Caco-2 (cell line): ENCODE data around the gene CTIF. TPM values are rescaled to one million over a fixed set of nuclear protein-coding genes. Genes with fewer than 3 reads are reported as not detected.

ENCODE experiments used
- BruUV-seq: library from RNA; stranded (reverse); fragments of 400-500 nt; replicated peaks from 2 replicates; lab custom pipeline; 2021; lab: Mats Ljungman, UMichigan
- CTCF ChIA-PET: fragments of 300-600 bp; sonication (Branson Sonifier 250); formaldehyde crosslinking; loops from one replicate; lab custom pipeline; 2022; ENCODE audit warnings: antibody characterized with exemption; lab: Charles Lee
- POLR2A ChIA-PET: fragments of 300-600 bp; sonication (Branson Sonifier 250); formaldehyde crosslinking; loops from one replicate; lab custom pipeline; 2022; ENCODE audit warnings: antibody characterized with exemption; lab: Charles Lee
- DNase-seq, 2 experiments: peaks; one replicate each; pipeline versions ENCODE4 v3.0.0 to v3.0.0-alpha.2; 2020 to 2022
- H3K27me3 ChIP-seq: replicated peaks from 2 replicates; pipeline ENCODE4 v1.6.0; 2011; ENCODE audit warnings: low read length; ENCODE audit not compliant: control insufficient read depth, insufficient read depth
- H3K36me3 ChIP-seq: 2 replicates; pipeline ENCODE4 v1.5.1; 2011; ENCODE audit warnings: low read length; ENCODE audit not compliant: control insufficient read depth, insufficient read depth
- H3K4me1 ChIP-seq: fragments of 250-450 bp; sonication (Bioruptor Pico); 2 replicates; pipeline ENCODE4 v1.5.1; 2020; ENCODE audit warnings: mild to moderate bottlenecking
- H3K4me3 ChIP-seq: 2 replicates; pipeline ENCODE4 v1.5.1; 2011; ENCODE audit warnings: low read depth, mild to moderate bottlenecking, control low read depth, low read length
- H3K9me3 ChIP-seq: fragments of 250-450 bp; sonication (Bioruptor Pico); 2 replicates; pipeline ENCODE4 v1.5.1; 2020; ENCODE audit warnings: mild to moderate bottlenecking, moderate library complexity
- H3K27ac Mint-ChIP-seq: one replicate; pipeline ENCODE4 v1.8.0; 2022; ENCODE audit warnings: mixed read lengths; ENCODE audit not compliant: unreplicated experiment
- H3K27me3 Mint-ChIP-seq: one replicate; pipeline ENCODE4 v1.8.0; 2022; ENCODE audit warnings: mixed read lengths; ENCODE audit not compliant: insufficient read depth, unreplicated experiment
- H3K36me3 Mint-ChIP-seq: one replicate; pipeline ENCODE4 v1.8.0; 2022; ENCODE audit warnings: mild to moderate bottlenecking, mixed read lengths; ENCODE audit not compliant: insufficient read depth, unreplicated experiment
- H3K4me1 Mint-ChIP-seq: one replicate; pipeline ENCODE4 v1.8.0; 2022; ENCODE audit warnings: low read depth, mixed read lengths; ENCODE audit not compliant: unreplicated experiment
- H3K4me3 Mint-ChIP-seq: one replicate; pipeline ENCODE4 v1.8.0; 2022; ENCODE audit warnings: mild to moderate bottlenecking, moderate library complexity, mixed read lengths; ENCODE audit not compliant: unreplicated experiment
- H3K9me3 Mint-ChIP-seq: one replicate; pipeline ENCODE4 v1.8.0; 2022; ENCODE audit warnings: mixed read lengths; ENCODE audit not compliant: unreplicated experiment
- CTCF ChIP-seq, 2 experiments: fragments of 200-600 bp in 1 of 2; IDR thresholded peaks; 1 replicate in 1 of 2; 2 replicates in 1 of 2; pipeline versions ENCODE4 v1.5.1 to v1.8.0; 2011 to 2022; ENCODE audit warnings: antibody characterized with exemption in 1 of 2, control low read depth in 1 of 2, inconsistent platforms in 1 of 2, low read depth in 1 of 2, low read length in 1 of 2, mild to moderate bottlenecking in 1 of 2, moderate library complexity in 1 of 2; ENCODE audit not compliant: insufficient read depth in 1 of 2, severe bottlenecking in 1 of 2, unreplicated experiment in 1 of 2
- intact Hi-C: fragments of 100-400 bp; cut with micrococcal nuclease; formaldehyde crosslinking; loops from one replicate; pipeline ENCODE4 v1.10.0; 2022; ENCODE audit not compliant: unreplicated experiment
- total RNA-seq: library from RNA; stranded (reverse); gene quantifications from 2 replicates; pipeline ENCODE4 v1.2.3, GENCODE V29; 2022

The CTIF gene
- total RNA-seq, 1 experiment from 2014 or later = 19.9 TPM

GRCh38 chr18:48777744-48778116 lies 238.9 kb downstream of the CTIF start:
- Mint-ChIP-seq H3K4me3 (no peak overlapping the region), H3K4me1 (no peaks in the 10 kb centered on the region), H3K36me3 (no peaks in the 10 kb centered on the region), H3K27ac (no peak overlapping the region), H3K27me3 (no peaks in the 10 kb centered on the region), H3K9me3 (no peaks in the 10 kb centered on the region)
- Histone ChIP-seq H3K4me1 (peaks cover 20% of the 10 kb centered on the region), H3K36me3 (no peaks in the 10 kb centered on the region), H3K27me3 (no peaks in the 10 kb centered on the region), H3K4me3 (no peak overlapping the region), H3K9me3 (no peaks in the 10 kb centered on the region)
- no peak for DNase-seq
- TF ChIP-seq CTCF (IDR thresholded peaks at IDR 0.05; ENCODE audit: insufficient read depth in 1 of 2, low read depth in 1 of 2, low read length in 1 of 2, severe bottlenecking in 1 of 2, unreplicated experiment in 1 of 2) = no peak
- POLR2A ChIA-PET = no interaction called here
- BruUV-seq = no TSS peak
- intact Hi-C loops = loop anchor here (2.0 kb wide), 1 partner anchor 239 kb away; no protein-coding TSS in a partner anchor
- CTCF ChIA-PET = no interaction called here

DNA sequence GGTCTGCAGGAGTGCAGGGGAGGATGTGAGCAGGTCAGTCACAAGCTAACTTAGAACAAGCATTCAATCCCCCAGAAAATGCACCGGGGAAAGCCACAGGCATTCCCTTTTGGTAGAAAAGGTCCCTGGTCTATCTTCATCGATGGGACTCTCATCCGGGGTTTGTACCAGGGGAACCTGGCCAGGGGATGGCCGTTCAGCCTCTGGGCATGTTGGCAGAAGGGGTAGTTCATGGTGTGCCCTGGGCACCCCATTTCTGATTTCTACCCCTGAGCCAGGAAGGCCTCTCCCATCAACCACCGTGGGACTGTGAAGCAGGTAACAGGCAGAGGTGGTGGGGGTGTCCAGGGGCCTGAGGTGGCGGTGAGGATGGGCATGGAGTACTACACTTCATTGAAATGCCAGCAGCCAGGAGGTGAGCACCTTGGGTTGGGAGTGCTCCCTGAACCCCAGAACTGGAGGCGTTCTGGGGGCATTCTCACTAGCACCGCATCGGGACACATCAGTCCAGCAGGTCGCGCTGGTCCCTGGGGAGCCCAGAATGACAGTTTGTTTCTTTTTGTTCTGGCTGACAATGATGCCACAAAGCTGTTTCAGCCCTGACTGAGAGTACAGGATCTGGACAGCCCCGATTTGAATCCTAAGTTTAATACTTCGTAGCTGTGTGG lies 239.6 kb downstream of the CTIF start:
- intact Hi-C loops = loop anchor here (2.0 kb wide), 1 partner anchor 238 kb away; no protein-coding TSS in a partner anchor
- TF ChIP-seq CTCF (IDR thresholded peaks at IDR 0.05; ENCODE audit: insufficient read depth in 1 of 2, low read depth in 1 of 2, low read length in 1 of 2, severe bottlenecking in 1 of 2, unreplicated experiment in 1 of 2) = no peak
- no peaks in the 10 kb centered on the region for H3K9me3 Mint-ChIP-seq
- Histone ChIP-seq H3K9me3 (no peaks in the 10 kb centered on the region), H3K4me1 (peaks cover 20% of the 10 kb centered on the region), H3K27me3 (no peaks in the 10 kb centered on the region), H3K36me3 (no peaks in the 10 kb centered on the region), H3K4me3 (no peak overlapping the region)
- CTCF ChIA-PET = no interaction called here
- POLR2A ChIA-PET = no interaction called here
- H3K27ac Mint-ChIP-seq = no peak overlapping the region
- no peak overlapping the region for H3K4me3 Mint-ChIP-seq
- no peak for DNase-seq
- no peaks in the 10 kb centered on the region for H3K4me1 Mint-ChIP-seq
- no peaks in the 10 kb centered on the region for H3K36me3 Mint-ChIP-seq
- BruUV-seq = no TSS peak
- no peaks in the 10 kb centered on the region for H3K27me3 Mint-ChIP-seq

GRCh38 chr18:48779462-48779861 lies 240.6 kb downstream of the CTIF start:
- H3K4me1 Mint-ChIP-seq = no peaks in the 10 kb centered on the region
- intact Hi-C loops = loop anchor here (2.0 kb wide), 1 partner anchor 237 kb away; no protein-coding TSS in a partner anchor
- ChIA-PET POLR2A (no interaction called here), CTCF (no interaction called here)
- Histone ChIP-seq H3K27me3 (no peaks in the 10 kb centered on the region), H3K36me3 (no peaks in the 10 kb centered on the region), H3K4me3 (no peak overlapping the region), H3K9me3 (no peaks in the 10 kb centered on the region), H3K4me1 (peaks cover 20% of the 10 kb centered on the region)
- TF ChIP-seq CTCF (IDR thresholded peaks at IDR 0.05; ENCODE audit: insufficient read depth in 1 of 2, low read depth in 1 of 2, low read length in 1 of 2, severe bottlenecking in 1 of 2, unreplicated experiment in 1 of 2) = no peak
- BruUV-seq = no TSS peak
- no peak overlapping the region for H3K4me3 Mint-ChIP-seq
- H3K27me3 Mint-ChIP-seq = no peaks in the 10 kb centered on the region
- H3K27ac Mint-ChIP-seq = no peak overlapping the region
- H3K9me3 Mint-ChIP-seq = no peaks in the 10 kb centered on the region
- H3K36me3 Mint-ChIP-seq = peaks cover 6% of the 10 kb centered on the region
- DNase-seq = no peak
